AG04450 (cell line): Measurements from ENCODE around the gene ZNF57. TPM values are rescaled to one million over a fixed set of nuclear protein-coding genes. Genes with fewer than 3 reads are reported as not detected.

Source experiments
- CTCF ChIA-PET: fragments of 300-600, 350-600 bp; formaldehyde crosslinking; extraction: SDS; loops from one replicate; lab custom pipeline; 2022; ENCODE audit warnings: antibody characterized with exemption, inconsistent platforms; lab: Charles Lee
- POLR2A ChIA-PET: fragments of 350-600 bp; formaldehyde crosslinking; extraction: SDS; loops from one replicate; lab custom pipeline; 2021; ENCODE audit warnings: antibody characterized with exemption, inconsistent platforms; lab: Yijun Ruan, JAX
- DNase-seq: peaks from one replicate; pipeline ENCODE4 v3.0.0-alpha.2; 2011; ENCODE audit warnings: low read depth, low spot score
- H3K27ac ChIP-seq: one replicate; pipeline ENCODE4 v1.5.1; 2012; ENCODE audit warnings: low read depth, low read length, control low read depth
- H3K27me3 ChIP-seq: one replicate; pipeline ENCODE4 v1.6.0; 2012; ENCODE audit warnings: low read length; ENCODE audit not compliant: control insufficient read depth, insufficient read depth
- H3K4me3 ChIP-seq: 2 replicates; pipeline ENCODE4 v1.5.1; 2011; ENCODE audit warnings: mild to moderate bottlenecking, low read depth, low read length, control low read depth
- H3K9me3 ChIP-seq: 2 replicates; pipeline ENCODE4 v1.5.1; 2012; ENCODE audit warnings: low read length; ENCODE audit not compliant: control insufficient read depth, insufficient read depth
- polyA plus RNA-seq: library from polyadenylated mRNA; depleted of rRNA; stranded (reverse); fragments of >200 nt; gene quantifications from 2 replicates; pipeline ENCODE4 v1.2.3, GENCODE V29; 2011
- TF ChIP-seq, protein P1 (sequence below): IDR thresholded peaks from 2 replicates; pipeline ENCODE4 v1.5.1; 2011; ENCODE audit warnings: low read depth, low read length, control low read depth, inconsistent platforms

Gene ZNF57
- polyA plus RNA-seq, 1 experiment: 2.4 TPM

DNA sequence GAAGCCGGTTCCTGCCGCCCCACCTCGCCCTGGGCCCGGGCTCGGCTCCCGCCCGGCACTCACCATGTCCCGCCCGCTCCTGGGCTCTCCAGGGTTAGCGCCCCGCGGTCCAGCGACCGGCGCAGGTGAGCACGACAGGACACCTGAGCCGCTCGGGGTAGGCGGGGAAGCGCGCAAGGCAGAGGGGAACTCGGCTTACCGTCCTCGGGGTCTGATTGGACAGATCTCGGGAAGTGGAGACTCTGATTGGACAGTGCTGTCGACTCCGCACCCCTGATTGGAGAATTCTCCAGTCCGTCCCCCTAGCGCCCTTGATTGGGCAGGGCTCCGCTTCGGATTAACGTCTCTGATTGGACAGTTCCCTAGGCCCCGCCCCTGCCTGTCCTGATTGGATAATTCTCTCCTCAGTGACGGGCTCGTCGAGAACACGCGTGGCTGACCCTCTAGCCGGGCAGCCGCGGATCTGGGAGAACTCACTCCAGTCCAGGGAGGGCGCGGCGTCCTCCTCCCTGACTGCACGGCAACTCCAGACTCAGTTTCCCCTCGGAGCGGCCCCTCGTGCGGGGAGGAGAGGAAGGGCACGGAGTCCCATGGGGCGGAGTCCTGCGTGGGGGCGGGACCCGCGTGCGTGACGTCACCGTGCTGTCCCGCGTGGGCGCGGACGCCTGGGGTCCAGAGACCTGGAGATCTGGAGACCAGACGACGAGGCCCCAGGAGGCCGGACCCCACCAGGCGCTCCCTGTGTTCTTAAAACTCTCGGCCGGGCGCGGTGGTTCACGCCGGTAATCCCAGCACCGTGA is 44.2 kb downstream of the ZNF57 start, which contains the start of gene ZNF77:
ZNF77 (minus strand) TSS at position 197 of the 800 bp plus-strand sequence; CDS start at position 66, 131 bp downstream.
- H3K27me3 ChIP-seq: no peaks in the 10 kb centered on the region
- no peaks in the 10 kb centered on the region; the same call in 1 of the 2 replicates for H3K9me3 ChIP-seq
- ChIA-PET CTCF (no interaction called here), POLR2A (interaction anchor here (0.7 kb wide), 1 partner anchor 23 kb away, joined by 3 read pairs; no protein-coding TSS in a partner anchor)
- DNase-seq: peak; percentile 98
- peak within 1 kb of the TSS; percentile 85 for H3K27ac ChIP-seq
- TF ChIP-seq, protein P1, sequence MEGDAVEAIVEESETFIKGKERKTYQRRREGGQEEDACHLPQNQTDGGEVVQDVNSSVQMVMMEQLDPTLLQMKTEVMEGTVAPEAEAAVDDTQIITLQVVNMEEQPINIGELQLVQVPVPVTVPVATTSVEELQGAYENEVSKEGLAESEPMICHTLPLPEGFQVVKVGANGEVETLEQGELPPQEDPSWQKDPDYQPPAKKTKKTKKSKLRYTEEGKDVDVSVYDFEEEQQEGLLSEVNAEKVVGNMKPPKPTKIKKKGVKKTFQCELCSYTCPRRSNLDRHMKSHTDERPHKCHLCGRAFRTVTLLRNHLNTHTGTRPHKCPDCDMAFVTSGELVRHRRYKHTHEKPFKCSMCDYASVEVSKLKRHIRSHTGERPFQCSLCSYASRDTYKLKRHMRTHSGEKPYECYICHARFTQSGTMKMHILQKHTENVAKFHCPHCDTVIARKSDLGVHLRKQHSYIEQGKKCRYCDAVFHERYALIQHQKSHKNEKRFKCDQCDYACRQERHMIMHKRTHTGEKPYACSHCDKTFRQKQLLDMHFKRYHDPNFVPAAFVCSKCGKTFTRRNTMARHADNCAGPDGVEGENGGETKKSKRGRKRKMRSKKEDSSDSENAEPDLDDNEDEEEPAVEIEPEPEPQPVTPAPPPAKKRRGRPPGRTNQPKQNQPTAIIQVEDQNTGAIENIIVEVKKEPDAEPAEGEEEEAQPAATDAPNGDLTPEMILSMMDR: no peak
- H3K4me3 ChIP-seq: peak within 1 kb of the TSS; percentile 90

DNA sequence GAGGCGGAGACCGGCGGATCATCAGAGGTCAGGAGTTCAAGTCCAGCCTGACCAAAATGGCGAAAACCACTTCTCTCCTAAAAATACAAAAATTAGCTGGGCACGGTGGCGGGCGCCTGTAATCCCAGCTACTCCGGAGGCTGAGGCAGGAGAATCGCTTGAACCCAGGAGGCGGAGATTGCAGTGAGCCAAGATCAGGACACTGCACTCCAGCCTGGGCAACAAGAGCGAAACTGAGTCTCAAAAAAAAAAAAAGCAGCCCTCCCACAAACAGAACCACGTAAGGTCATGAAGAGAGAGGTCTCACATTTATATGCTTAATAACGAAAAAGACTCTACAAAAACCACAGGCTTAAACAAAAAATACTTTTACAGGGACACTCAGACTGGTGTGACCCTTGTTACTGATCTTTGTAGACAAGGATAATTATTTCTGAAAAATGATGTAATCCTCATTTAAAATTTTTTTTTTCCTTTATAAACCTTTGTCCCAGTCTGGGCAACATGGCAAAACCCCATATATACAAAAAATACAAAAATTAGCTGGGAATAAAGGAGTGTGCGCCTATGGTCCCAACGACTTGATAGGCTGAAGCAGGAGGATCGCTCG is 45.0 kb downstream of the ZNF57 start:
- no peak for DNase-seq
- TF ChIP-seq, protein P1: no peak
- H3K27me3 ChIP-seq: no peaks in the 10 kb centered on the region
- ChIA-PET POLR2A (interaction anchor here (0.7 kb wide), 1 partner anchor 24 kb away, joined by 3 read pairs; no protein-coding TSS in a partner anchor), CTCF (no interaction called here)
- peak overlapping the region; percentile 85 for H3K27ac ChIP-seq
- peak overlapping the region; percentile 90 for H3K4me3 ChIP-seq
- no peaks in the 10 kb centered on the region; the same call in 1 of the 2 replicates for H3K9me3 ChIP-seq

DNA sequence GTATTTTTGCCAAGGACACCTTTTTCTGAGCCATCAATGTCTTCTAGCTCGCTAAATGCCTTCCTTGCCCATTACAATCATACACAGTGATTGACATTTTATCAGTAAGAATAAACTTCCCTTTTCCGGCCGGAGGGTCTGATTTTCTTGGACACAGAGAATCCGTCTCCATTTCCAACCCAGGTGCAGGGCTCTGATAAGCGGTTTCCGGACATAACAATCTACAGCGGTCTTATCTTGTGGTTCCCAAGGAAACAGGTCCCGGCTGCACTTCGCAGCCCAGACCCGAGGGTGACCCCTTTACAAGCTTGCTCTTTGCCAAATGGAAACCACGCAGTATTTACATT is 49.2 kb downstream of the ZNF57 start:
- Histone ChIP-seq H3K9me3 (no peaks in the 10 kb centered on the region; the same call in 1 of the 2 replicates), H3K4me3 (peak overlapping the region; percentile 88), H3K27me3 (no peaks in the 10 kb centered on the region), H3K27ac (peak overlapping the region; percentile 73)
- POLR2A ChIA-PET: interaction anchor here (0.6 to 1.5 kb wide), 11 partner anchors 26 to 477 kb away, joined by 3 to 13 read pairs (median 3); partner anchors contain the start of genes GADD45B and ZNF57
- no peak for DNase-seq
- TF ChIP-seq, protein P1: no peak
- CTCF ChIA-PET: interaction anchor here (0.6 to 2.9 kb wide), 27 partner anchors 10 to 356 kb away, joined by 3 to 50 read pairs (median 6); no protein-coding TSS in a partner anchor

DNA sequence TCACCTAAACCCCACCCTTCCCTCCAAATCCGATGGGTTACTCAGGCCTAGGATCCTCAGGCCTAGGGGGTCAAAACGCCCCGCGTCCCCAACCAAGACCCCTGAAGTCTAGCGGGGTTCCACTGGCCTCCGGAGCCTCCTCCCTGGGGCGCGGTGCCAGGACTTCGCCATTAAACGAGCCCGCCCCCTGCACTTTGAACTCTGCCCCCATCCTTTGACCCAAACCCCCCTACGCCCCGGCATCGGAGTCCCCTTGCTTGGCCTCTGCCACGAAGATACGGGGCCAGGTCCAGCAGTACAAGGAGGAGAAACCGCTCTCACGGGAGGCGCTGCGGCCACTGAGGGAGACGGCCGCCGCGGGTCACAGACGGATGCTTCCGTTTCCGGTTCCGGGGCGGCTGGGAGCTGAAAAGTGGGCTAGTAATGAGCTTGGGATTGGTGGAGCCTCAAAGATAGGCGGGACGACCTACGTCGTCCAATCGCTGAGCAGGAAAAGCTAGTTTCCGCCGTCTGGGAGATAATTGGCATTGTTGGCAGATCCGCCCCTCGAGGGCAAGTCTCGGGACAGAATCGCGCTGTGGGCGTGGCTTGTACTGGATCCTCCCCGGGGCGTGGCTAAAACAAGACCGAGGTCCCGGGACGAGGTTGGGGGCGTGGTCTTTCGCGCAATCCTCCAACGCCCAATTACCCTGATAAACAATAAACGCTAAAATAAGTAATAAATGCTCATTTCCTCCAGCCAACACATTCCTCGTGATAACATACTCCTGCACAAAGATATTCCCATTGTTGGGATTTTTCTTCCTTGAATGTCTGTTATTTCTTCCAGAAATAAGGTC is 49.8 kb downstream of the ZNF57 start:
- CTCF ChIA-PET: interaction anchor here (0.6 to 2.9 kb wide), 38 partner anchors 10 to 355 kb away, joined by 3 to 50 read pairs (median 5); no protein-coding TSS in a partner anchor
- Histone ChIP-seq H3K27ac (peak overlapping the region; percentile 73), H3K27me3 (no peaks in the 10 kb centered on the region), H3K4me3 (peak overlapping the region; percentile 88), H3K9me3 (no peaks in the 10 kb centered on the region)
- TF ChIP-seq, protein P1: no peak
- POLR2A ChIA-PET: interaction anchor here (0.6 to 1.5 kb wide), 26 partner anchors 21 to 477 kb away, joined by 3 to 14 read pairs (median 4); partner anchors contain the start of genes GADD45B, ZNF555 and ZNF57
- DNase-seq: peak; percentile 99
